Measurements from ENCODE around the gene RPS19BP1.
"Not testable (repeated sequence)": the region's sequence is repeated elsewhere in the genome, so short reads cannot be mapped to it uniquely, and the experiment has no call there.

Gene RPS19BP1

DNA sequence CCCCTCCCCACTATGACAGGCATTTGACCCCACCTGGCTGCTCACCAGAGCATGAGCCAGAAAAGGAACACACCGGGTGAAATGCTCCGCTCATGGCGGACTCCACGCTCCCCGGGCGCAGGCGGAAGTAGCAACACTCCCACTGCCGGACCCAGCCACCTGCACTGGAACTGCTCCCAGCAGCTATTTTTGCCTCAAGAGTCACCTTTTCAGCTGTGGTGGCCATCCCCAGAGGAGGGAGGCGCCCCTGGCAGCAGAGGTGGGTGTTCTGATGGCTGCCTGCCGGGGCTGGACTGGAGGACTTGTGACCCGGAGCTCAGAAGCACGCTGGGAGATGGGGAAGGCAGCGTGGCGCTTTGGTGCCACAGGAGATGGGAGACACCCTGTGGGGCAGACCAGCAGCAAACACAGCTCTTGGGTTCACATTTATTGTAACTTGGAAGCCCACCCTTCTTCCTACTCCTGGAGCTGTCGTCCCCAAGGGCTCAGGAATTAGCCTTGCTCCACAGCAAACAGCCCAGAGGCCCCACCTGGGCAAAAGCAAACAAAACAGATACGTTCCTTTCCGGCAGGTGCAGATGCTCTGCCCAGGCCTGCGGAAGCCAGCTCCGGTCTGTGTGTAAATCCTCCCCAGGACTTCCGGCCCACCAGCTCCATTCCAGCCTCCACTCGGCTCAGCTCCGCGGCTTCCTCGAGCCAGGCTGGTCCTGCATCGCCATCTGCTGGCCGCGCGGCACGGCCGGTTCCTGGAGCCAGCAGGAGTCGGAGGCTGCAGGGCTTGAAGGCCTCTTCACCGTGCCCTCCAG lies 3.7 kb downstream of the RPS19BP1 start:
- peak; percentile 83 for DNase-seq (ENCODE audit: low read depth)

DNA sequence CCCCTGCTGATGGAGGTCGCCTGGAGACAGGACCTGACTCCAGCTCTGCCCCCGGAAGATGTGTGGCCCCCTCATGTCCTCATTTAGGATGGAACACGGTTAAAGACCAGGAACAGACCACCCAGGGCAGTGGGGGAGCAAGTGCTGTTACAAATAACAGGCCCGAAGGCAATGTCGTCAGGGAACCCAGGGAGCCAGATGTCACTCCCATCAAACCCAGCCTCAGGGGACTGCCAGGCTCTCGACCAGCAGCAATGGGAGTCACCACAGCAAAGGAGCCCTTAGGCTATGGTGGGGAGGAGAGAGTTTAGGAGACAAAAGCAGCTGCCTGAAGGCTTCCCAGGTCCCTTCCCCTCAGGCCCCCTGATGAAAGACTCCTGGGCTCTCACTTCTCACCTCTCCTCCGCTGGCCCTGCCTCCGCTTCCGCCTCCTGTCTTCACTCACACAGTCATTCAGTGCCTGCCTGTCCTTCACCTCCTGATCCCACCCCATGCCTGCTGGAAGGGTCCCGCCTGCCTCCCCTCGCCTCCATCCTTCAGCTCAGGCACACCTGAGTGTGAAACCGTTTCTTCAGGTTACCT lies 4.4 kb downstream of the RPS19BP1 start:
- no peak for DNase-seq (ENCODE audit: low read depth)

DNA sequence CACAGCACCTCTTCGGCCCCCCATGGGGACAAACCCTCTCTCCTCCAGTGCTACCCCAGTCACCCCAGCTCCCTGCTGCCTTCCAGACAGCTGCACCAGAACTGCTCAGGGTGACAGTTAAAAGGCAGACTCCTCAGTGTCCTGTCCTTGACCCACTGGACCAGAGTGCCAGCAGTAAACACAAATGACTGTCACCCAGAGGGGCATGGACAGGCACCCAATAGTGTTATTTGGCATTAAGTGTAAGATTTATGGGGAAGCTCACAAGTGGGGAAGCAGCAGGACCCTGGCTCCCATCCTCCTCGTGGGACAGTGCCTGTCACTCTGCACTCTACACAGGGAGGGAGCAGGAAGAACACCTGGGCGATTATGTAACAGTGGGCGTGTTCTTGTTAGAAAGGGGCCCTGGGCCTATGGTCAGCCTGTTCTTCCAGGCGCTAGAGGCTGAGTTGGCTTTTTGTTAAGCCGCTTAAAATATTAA lies 5.0 kb downstream of the RPS19BP1 start:
- no peak for DNase-seq (ENCODE audit: low read depth)

DNA sequence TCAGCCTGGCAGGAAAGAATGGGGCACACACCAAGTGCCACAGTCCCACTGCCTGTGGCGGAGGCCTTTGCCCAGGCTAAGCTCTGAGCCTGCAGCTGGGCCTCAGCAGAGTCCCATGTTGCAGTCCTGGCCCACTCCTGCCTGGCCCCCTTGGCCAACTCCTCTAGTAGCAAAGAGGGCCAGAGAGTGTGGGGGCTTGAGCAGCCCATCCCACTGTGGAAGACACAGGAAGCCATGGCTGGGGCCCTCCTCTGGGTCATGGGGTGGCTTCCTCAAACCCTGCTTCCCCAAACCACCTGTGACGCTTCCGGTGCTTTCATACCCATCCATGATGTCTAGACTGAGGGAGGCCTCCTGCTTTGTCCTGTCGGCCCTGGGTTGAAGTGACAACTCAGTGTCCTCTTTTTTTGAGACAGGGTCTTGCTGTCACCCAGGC lies 5.8 kb downstream of the RPS19BP1 start:
- DNase-seq (ENCODE audit: low read depth): peak; percentile 45

GRCh38 chr22:39525658-39525975 lies 6.9 kb downstream of the RPS19BP1 start:
- no peak for DNase-seq (ENCODE audit: low read depth)

DNA sequence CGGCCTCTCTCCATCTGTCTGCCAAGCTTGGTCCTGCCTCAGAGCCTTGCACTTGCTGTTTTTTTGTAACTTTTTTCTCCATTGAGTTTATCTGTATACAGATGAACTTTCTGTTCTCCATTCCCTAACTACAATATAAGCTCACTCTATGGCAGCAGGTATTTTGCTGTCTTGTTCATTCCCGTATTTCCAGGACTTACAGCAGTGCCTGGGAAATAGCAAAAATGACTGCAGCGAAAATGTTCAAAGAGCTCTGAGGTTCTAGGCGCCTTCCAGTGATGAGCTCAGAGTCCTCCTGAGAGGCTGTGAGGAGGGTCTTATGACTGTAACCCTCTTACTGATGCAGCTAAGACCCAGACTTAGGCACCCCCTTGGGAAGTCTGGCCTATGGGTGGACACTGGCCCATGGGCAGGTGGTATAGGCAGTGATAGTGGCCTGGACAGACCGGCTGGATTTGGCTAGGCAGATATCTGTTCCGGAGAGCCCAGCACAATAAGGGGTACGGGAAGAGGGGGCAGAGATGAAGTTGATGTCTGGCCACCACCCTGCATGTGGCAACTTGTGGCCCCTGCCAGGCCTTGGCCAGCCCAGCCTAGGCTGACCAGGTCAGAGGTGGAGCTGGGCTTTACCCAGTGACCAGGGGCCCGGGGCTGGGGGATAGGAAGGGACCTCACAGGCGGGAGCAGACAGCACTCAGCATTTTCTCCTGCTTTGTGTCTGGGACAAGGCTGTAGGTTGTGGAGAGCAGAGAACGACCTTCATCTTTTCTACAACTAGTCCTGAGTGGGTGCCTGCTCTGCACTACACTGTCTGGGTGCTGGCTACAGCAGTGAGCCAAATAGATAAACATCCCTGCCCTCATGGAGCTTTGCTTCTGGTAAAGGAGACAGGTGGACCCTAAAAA lies 7.5 kb downstream of the RPS19BP1 start:
- DNase-seq (ENCODE audit: low read depth): no peak

DNA sequence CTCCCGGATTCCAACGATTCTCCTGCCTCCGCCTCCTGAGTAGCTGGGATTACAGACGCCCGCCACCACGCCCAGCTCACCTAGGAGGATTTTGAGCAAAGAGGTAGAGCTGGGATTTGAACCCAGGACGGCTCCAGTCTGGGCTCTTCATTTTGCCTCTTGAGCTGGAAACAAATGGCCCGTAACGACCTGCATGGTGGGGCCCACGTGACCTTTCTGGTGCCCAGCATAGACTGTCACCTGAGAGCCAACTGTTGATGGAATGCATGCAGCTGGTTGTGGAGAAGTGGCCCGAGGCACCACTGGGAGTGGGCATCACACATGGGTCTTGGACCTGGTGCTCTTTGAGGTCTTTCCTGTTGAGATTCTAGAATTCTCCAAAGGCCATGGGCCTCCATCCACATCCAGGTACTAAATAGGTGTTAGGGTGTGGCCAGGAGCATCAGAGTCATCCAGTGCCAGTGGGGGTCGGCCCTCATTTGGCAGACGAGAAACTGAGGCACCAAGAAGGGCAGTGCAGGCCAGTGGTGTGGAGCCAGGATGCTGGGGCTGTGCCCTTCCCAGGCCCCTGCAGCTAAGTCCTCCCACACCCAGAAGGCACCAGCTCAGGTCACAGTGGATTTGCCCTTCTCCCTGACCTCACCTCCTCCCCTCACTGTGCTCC lies 8.3 kb downstream of the RPS19BP1 start:
- DNase-seq (ENCODE audit: low read depth): no peak

DNA sequence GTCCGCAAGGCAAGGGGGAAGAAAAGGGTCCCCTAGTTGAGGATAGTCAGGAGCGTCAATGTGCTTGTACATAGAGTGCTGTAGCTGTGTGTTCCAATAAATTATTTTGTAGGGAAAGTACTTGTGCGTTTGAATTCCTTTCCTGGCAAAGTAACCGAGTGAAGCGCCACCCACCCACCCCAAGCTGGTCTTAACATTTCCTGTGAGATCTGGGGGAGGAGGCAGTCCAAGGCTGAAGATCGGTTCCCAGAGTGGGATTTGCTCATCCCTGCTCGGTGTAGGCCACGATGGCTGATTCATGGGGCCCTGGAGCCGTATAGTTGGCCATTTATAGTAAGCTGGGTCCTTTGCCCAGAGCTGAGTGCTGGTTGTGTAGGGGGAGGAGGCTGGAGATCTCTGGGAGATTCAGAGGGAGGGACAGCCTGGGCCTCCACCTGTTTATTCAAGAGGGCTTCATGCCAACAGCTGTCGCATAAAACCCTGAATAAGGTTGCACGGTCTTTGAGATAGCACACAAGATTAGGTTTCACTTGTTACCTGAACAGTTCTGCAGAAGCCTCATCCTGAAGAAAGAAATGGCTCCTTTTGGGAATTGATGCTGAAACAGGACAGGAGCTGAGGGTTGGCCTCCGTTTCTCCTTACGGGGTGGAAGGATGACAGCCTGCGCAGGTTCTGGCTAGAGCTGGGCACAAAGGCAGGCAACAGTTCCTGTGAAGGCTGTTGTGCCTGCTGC lies 9.8 kb downstream of the RPS19BP1 start:
- DNase-seq (ENCODE audit: low read depth): no peak

DNA sequence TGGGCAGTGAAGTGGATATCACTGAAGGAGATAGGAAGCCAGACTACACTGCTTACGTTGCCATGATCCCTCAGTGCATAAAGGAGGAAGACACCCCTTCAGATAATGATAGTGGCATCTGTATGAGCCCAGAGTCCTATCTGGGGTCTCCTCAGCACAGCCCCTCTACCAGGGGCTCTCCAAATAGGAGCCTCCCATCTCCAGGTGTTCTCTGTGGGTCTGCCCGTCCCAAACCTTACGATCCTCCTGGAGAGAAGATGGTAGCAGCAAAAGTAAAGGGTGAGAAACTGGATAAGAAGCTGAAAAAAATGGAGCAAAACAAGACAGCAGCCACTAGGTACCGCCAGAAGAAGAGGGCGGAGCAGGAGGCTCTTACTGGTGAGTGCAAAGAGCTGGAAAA lies 10.5 kb downstream of the RPS19BP1 start:
- DNase-seq (ENCODE audit: low read depth): not testable (repeated sequence)

DNA sequence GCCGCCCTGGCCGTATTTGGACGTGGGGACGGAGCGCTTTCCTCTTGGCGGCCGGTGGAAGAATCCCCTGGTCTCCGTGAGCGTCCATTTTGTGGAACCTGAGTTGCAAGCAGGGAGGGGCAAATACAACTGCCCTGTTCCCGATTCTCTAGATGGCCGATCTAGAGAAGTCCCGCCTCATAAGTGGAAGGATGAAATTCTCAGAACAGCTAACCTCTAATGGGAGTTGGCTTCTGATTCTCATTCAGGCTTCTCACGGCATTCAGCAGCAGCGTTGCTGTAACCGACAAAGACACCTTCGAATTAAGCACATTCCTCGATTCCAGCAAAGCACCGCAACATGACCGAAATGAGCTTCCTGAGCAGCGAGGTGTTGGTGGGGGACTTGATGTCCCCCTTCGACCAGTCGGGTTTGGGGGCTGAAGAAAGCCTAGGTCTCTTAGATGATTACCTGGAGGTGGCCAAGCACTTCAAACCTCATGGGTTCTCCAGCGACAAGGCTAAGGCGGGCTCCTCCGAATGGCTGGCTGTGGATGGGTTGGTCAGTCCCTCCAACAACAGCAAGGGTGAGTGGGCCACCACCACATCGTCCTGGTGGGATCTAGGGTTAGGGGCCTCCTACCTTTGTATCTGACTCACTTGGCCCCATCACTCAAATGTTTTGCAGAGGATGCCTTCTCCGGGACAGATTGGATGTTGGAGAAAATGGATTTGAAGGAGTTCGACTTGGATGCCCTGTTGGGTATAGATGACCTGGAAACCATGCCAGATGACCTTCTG lies 11.3 kb downstream of the RPS19BP1 start:
- not testable (repeated sequence) for DNase-seq (ENCODE audit: low read depth)

GRCh38 chr22:39520226-39521105 lies 12.1 kb downstream of the RPS19BP1 start, which contains the start of gene ATF4:
Gene ATF4, plus strand, starts transcription at chr22:39520562. Its CDS starts 884 bp downstream, at chr22:39521446.
- peak; percentile 81 for DNase-seq (ENCODE audit: low read depth)

DNA sequence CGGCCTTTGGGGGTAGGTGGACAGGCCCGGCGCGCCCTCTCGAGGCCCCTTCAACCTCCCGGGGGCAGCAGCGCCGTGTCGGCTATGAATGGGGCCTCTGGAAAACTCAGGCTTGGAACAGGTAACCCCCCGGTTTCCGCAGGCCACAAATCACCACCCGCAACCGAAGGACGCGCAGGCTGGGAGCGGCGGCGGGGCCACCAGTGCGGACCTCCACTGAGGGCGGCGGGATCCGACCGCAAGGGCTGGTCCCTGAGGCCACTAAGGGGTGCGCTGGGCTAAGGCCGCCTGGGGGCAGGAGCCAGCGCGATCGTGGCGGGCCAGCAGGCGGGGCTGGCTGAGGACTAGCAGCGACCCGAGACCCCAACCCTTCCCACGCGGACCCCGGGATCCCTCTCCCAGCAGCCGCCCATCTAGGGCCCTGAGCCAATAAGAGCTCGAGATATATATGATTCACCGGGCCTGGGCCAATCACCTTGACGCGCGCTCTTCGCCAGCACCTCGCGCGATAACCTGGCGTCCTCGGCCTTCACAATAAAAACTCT lies 12.8 kb downstream of the RPS19BP1 start:
- peak; percentile 95 for DNase-seq (ENCODE audit: low read depth)

DNA sequence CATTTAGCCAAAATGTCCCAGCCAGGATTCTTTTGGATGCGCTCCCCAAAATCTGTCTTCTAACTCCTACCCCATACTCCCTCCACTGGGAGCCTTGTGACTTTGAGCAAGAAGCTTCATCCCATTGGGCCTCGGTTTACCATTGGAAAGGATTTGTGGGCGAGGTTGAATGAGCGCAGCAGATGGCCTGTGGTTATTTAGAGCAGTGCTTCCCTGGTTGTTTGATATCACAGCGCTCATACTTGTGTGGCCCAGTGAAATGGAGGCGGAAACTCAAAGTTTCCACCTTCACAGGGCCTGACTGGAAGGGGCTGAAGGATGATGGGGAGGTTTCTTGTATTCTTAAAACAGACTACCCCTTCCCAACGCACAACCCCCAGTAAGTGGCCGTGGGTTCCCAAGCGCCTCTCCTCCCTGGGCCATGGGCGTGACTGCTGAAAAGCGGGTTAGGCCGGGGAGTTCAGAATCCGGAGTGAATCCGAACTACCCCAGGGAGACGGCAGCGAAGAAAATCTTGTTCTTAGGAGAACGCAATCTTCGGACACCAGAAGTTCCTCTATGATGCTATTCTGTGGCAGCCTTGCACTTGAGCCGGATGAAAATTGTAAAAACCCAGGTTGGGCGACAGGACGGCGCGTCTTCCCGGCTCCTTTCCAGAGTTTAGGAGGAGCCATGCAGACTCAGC lies 13.4 kb downstream of the RPS19BP1 start:
- no peak for DNase-seq (ENCODE audit: low read depth)

- DNase-seq (ENCODE audit: low read depth): no peak
These were observed 14.3 kb downstream of the RPS19BP1 start for GRCh38 chr22:39518144-39518786.

- DNase-seq (ENCODE audit: low read depth): no peak
These were observed 15.1 kb downstream of the RPS19BP1 start for GRCh38 chr22:39517470-39517869.

DNA sequence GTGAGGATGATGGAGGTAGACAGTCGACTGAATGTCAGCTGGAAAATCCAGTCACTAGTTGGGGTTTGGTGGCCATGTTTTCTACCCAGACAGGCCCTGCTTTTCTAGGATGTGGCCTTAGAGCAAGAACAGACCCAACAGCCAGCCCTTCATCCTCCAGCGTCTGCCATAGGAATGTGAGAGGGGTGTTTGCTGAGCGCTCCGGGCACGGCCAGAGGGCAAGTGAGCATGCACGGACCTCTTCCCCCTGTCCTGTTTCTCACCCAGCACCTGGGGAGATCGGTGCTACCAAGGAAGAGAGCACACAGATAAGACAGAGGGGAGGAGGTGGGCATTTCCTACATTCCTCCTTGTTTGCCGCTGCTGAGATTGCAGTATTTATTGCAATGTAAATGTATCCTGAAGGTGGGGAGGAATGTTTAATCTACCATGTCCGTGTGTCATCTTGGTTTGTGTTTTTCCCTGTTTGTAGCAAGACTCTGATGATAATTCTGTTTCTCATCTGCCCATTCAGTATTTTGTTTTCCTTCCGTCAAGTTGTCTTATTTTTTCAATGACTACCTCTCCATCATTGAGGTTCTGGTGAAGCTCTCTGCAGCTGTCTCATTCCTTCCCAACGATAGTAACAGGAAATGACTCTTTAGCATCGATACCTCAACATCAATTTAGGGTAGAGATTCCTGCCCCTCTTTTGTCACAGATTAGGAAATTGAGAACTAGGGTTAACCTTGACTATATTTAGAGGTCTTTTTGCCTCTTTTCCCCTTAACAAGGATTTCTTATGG lies 17.1 kb downstream of the RPS19BP1 start:
- DNase-seq (ENCODE audit: low read depth): no peak

DNA sequence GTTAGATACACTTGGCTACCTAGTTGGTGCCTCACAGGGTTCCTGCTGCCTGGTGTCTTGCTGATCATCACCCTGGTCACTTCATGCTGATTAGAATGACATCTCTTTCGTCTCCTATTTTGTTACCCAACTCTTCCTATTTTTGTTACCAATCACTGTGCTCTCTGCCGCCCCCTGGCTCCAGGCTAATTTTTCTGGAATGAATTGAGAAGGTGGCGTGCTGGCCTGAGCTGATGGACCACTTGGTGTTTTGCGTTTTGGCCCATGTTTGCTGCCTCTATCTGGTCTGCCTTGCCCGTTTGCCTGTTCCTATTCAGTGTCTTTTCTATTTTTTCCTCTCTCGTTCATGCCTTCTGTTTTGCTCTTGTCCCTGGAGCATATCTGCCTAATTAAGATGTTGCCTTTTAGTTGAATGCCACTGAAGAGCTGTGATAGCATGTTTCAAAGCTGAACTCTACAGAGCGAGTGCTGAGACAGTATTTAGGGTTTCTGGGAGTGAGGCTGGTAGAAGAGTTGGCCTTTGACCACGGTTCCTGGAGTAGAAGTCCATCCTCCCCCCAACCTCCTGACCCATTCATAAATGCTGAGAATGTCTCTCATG lies 18.1 kb downstream of the RPS19BP1 start:
- no peak for DNase-seq (ENCODE audit: low read depth)
